ENCODE measurements around the gene PDCD1LG2.
A peak's percentile ranks its signal among the peaks of the same experiment; 100 is the strongest.

Gene PDCD1LG2

DNA sequence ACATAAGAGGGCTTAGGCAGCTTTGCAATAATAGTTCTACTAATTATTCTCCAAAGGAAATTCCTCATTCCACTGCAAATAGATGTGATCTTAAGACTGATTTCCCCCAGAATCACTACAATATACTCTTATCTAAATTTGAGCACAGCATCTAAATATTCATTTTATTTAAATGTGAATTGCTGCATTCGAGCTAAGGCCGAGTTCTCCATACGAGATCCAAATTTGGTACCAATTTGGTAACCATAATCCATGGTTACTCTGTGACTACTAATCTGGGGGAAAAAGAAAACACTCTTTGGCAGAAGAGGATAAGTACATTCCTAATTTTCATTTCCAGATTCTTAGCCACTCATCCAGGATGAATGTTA lies 98.9 kb downstream of the PDCD1LG2 start:
- FAIRE-seq (peak; percentile 80), DNase-seq (ENCODE audit: insufficient read length, low spot score) (no peak)
- no peak for TF ChIP-seq POLR2A (IDR thresholded peaks at IDR 0.05; ENCODE audit: low read depth, low read length)

DNA sequence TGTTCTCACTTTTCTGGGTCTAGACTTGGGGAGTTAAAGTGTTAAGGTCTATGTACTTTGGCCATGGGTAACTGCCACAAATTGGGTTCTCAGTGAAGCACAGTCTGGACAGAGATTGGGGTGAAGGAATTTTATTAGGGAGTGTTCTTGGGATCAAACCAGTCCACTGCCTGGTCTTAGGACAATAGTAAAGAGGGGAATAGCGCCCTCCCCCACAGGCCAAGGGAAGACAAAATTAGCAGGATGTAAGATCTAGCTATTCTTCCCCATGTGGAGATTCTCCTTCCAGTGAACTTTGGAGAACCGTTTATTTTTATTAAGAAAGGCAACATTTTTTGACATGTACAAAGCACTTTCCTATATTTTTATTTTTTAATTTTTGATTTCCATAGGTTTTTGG lies 100.2 kb downstream of the PDCD1LG2 start:
- FAIRE-seq = no peak
- no peak for DNase-seq (ENCODE audit: insufficient read length, low spot score)
- TF ChIP-seq POLR2A (IDR thresholded peaks at IDR 0.05; ENCODE audit: low read depth, low read length) = no peak

DNA sequence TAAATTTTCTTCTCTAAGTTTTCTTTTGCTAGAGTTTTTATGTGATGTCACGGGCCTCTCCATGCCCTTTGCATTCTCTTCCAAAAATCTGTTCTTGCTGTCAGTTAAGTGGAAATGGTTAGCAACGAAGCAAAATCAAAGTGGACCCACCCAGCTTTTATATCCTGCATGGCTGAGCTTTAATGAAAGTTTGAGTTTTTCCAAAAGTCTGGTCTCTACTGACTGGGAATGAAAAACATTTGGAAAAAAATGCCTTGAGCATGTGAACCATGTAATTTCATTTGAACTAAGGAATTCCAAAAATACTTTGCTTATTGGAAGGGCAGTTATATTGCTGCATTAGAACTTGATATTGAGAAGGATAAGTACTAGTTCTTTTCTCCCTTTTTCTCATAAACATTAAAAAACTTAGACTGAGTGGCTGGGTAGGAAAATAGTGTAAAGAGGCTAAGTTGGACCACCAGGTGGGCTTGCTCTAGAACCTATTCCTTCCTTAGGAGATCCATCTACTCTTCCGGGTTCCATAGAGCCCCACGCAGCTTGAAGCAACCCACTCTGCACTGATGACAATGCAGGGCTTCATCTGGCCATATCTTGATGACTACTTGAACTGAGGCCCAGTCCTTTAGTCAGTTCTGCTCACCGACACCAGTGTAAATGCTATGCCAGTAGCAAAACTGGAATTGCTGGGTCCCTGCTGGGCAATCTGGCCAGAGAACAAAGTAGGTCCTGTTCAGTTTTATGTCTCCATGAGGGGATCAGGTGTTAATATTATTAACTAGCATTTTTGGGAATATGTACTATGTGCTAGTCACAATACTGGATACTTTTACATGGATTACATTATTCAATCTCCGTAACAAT lies 101.2 kb downstream of the PDCD1LG2 start:
- no peak for TF ChIP-seq POLR2A (IDR thresholded peaks at IDR 0.05; ENCODE audit: low read depth, low read length)
- no peak for FAIRE-seq
- no peak for DNase-seq (ENCODE audit: insufficient read length, low spot score)

DNA sequence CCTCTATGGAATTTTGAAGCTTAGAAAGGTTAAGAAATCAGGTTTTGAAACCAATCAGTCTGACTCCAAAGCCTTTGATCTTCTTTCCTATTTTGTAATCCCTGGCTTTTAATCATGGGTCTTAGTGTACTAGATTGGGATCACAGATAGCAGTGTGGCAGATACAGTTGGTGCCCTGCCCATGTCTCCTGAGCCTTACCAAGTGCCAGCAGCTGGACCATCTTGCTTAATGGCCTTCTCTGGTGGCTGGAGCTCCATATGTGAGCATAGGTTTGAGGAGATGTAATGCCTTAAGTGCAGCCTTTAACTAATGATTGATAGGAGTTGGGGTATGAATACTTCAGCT lies 101.8 kb downstream of the PDCD1LG2 start:
- FAIRE-seq (no peak), DNase-seq (ENCODE audit: insufficient read length, low spot score) (no peak)
- no peak for TF ChIP-seq POLR2A (IDR thresholded peaks at IDR 0.05; ENCODE audit: low read depth, low read length)

DNA sequence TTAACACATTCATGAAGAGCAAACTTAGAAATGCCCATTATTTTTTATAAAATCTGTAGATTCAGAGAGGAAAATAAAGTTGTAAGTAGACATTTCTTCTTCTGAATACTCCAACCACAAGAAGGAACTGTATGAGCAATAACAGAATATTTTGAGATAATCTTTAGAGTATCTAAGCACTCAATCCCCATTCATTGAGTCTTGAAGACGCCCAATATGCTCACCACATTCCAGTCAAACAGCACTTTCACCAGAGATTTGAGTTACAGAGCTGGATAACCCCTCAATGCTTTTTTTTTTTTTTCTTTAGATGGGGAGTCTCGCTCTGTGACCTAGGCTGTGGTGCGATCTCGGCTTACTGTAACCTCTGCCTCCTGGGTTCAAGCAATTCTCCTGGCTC lies 103.9 kb downstream of the PDCD1LG2 start:
- no peak for DNase-seq (ENCODE audit: insufficient read length, low spot score)
- TF ChIP-seq POLR2A (IDR thresholded peaks at IDR 0.05; ENCODE audit: low read depth, low read length) = no peak
- FAIRE-seq = no peak

DNA sequence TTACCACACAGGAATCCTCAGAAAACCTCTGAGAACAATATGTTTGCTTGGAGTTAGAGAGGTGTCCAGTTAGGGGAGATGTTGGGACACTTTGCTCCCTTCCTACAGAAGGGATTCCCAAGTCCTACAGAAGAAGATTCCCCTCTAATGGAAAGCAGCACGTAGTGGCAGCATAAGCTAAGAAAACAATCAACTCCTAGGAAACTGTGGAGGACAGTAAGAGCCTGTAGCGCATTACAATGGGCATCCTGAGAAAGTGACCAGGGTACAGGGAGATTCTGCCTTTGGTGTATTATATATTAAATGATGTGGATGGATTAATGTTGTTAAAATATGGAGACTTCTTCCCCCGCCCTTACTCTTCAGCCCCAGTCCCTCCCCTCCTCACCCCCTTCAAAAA lies 104.7 kb downstream of the PDCD1LG2 start:
- no peak for TF ChIP-seq POLR2A (IDR thresholded peaks at IDR 0.05; ENCODE audit: low read depth, low read length)

DNA sequence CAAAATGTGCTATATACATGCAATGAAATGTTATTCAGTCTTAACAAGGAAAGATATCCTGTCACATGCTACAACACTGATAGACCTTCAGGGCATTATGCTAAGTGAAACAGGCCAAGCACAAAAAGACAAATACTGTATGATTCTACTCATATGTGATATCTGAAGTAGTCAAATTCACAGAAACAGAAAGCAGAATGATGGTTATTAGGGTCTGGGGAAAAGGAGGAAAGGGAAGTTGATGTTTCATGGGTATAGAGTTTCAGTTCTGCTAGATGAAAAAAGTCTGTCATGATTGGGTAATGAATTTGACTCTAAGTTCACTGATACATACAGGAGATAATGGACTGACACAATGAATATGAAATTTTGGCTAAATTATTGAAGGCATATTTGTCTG lies 107.4 kb downstream of the PDCD1LG2 start:
- no peak for FAIRE-seq
- no peak for TF ChIP-seq POLR2A (IDR thresholded peaks at IDR 0.05; ENCODE audit: low read depth, low read length)
- no peak for DNase-seq (ENCODE audit: insufficient read length, low spot score)

More for the DNA sequence above, 104.7 kb downstream of the PDCD1LG2 start:
- FAIRE-seq = no peak
- DNase-seq (ENCODE audit: insufficient read length, low spot score) = no peak

DNA sequence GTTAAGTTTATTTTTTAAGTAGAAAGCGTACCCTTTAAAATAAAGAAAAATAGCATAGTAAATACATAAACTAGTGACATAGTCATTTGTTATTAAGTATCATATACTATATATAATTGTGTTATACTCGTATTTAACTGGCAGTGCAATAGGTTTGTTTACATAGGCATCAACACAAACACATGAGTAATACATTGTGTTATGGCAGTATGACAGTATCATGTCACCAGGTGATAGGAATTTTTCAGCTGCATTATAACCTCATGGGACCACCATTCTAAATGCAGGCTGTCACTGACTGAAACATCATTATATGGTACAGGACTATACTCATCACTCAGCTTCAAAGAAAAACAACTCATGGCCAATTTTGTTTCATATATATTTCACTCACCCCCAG lies 110.2 kb downstream of the PDCD1LG2 start:
- TF ChIP-seq POLR2A (IDR thresholded peaks at IDR 0.05; ENCODE audit: low read depth, low read length) = no peak
- no peak for FAIRE-seq
- no peak for DNase-seq (ENCODE audit: insufficient read length, low spot score)
